Measurements from ENCODE around the gene MIOX. TPM values are rescaled to one million over a fixed set of nuclear protein-coding genes. Genes with fewer than 3 reads are reported as not detected.
"Not testable (repeated sequence)": the region's sequence is repeated elsewhere in the genome, so short reads cannot be mapped to it uniquely, and the experiment has no call there.

The MIOX gene
- total RNA-seq, 3 donors from 2014 or later = 0.30 TPM; not detected in 2

GRCh38 chr22:50526834-50527801 lies 40.5 kb downstream of the MIOX start:
- DNase-seq (no peak), ATAC-seq (no peak)
- Mint-ChIP-seq H3K4me1 (ENCODE audit: low read depth) (peaks cover 31% of the 10 kb centered on the region), H3K4me3 (peak overlapping the region; percentile 80), H3K27me3 (ENCODE audit: low read depth) (no peaks in the 10 kb centered on the region), H3K36me3 (ENCODE audit: insufficient read depth) (peaks cover 10% of the 10 kb centered on the region), H3K9me3 (no peaks in the 10 kb centered on the region)

GRCh38 chr22:50527921-50528681 lies 41.4 kb downstream of the MIOX start:
- peaks cover 7% of the 10 kb centered on the region for H3K36me3 Mint-ChIP-seq (ENCODE audit: insufficient read depth)

GRCh38 chr22:50528682-50529415 lies 42.2 kb downstream of the MIOX start:
- H3K4me1 Mint-ChIP-seq (ENCODE audit: low read depth) = peaks cover 44% of the 10 kb centered on the region
- no peaks in the 10 kb centered on the region for H3K27me3 Mint-ChIP-seq (ENCODE audit: low read depth)
- H3K36me3 Mint-ChIP-seq (ENCODE audit: insufficient read depth) = peaks cover 4% of the 10 kb centered on the region
- peak overlapping the region; percentile 80 for H3K4me3 Mint-ChIP-seq
- no peaks in the 10 kb centered on the region for H3K9me3 Mint-ChIP-seq
- ATAC-seq = no peak
- DNase-seq = no peak

More at GRCh38 chr22:50527921-50528681, 41.4 kb downstream of the MIOX start:
- ATAC-seq (no peak), DNase-seq (no peak)
- H3K27me3 Mint-ChIP-seq (ENCODE audit: low read depth) = no peaks in the 10 kb centered on the region
- H3K4me1 Mint-ChIP-seq (ENCODE audit: low read depth) = peaks cover 37% of the 10 kb centered on the region
- H3K4me3 Mint-ChIP-seq = peak overlapping the region; percentile 80
- no peaks in the 10 kb centered on the region for H3K9me3 Mint-ChIP-seq

DNA sequence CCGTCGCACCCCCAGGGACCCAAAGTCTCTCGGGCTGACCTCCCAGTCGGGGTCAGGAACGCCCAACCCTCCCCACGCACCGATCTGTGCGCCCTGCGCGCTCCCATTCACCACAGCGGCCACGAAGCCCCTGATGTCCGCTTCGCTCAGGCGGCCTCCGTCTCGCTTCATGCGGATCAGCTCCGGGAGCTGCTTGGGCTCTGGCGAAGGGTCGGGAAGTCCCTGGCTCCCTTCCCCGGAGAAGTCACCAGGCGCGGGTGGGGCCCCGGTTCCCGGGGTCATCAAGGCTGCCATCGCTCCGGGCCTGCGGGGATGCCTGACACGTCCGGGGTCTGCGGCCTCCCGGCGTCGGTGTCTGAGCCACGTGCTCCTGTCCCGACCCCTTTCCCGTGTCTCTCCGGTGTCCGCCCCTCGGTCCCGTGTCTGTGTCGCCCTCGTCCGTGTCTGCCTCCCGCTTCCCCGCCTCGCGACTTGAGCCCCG lies 42.8 kb downstream of the MIOX start:
- DNase-seq (no peak), ATAC-seq (no peak)
- H3K27me3 Mint-ChIP-seq (ENCODE audit: low read depth) = no peaks in the 10 kb centered on the region
- H3K4me1 Mint-ChIP-seq (ENCODE audit: low read depth) = peaks cover 49% of the 10 kb centered on the region
- no peaks in the 10 kb centered on the region for H3K9me3 Mint-ChIP-seq
- peak overlapping the region; percentile 80 for H3K4me3 Mint-ChIP-seq
- H3K36me3 Mint-ChIP-seq (ENCODE audit: insufficient read depth) = peaks cover 3% of the 10 kb centered on the region

DNA sequence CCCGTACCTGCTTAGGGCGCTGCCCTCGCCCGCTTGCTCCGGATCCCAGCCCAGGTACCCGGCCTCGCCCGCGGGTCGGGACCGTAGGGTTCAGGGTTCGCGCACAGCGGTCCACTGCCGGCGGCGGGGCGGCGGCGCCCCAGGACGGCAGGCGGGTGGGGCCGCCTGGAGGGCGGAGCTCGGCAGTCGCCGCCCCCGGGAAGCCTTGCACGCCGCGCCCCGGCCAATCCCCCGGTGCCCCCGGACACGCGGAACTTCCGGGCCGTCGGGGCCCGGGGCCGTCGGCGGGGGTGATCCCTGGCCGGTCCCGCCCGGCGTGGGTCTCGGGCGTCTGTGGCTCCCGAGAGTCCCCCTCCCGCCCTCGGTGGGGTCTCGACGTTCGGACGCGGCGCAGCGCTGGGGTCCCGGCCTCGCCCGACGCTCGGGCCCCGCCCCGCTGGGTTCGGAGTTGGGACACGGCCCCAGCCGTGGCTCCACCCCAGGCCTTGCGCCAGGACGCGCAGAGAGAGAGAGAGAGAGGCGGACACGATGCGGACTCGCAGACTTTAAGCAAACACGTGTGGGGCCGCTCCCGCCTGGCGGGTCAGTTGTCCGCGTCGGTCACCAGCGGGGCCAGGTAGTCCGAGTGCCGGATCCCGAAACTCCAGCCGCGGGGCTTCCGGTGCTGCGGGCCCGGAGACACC lies 43.4 kb downstream of the MIOX start, which contains the start of gene TYMP:
TSS of gene TYMP (minus strand) at position 116 of the 683 bp plus-strand sequence. CDS start 303 bp downstream, outside the sequence.
- no peaks in the 10 kb centered on the region for H3K9me3 Mint-ChIP-seq
- peaks cover 48% of the 10 kb centered on the region for H3K4me1 Mint-ChIP-seq (ENCODE audit: low read depth)
- peak within 1 kb of the TSS; percentile 90 for H3K4me3 Mint-ChIP-seq
- no peaks in the 10 kb centered on the region for H3K36me3 Mint-ChIP-seq (ENCODE audit: insufficient read depth)
- peak; percentile 6 to 16 for ATAC-seq
- no peaks in the 10 kb centered on the region for H3K27me3 Mint-ChIP-seq (ENCODE audit: low read depth)
- peak; percentile 57 for DNase-seq

DNA sequence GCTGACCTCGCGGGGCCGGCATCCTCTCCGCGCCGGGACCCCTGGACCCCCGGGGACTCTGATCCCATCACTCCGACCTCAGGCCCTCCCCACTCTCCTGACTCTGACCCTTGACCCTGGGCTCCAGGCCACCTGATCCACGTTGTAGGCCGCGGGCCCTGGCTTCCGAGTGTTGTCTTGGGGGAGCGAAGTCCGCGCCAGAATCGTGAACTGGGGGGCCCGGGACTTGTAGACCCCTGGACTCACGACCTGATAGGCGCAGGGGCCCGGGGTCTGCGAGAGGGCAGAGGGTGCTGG lies 43.9 kb downstream of the MIOX start:
- Mint-ChIP-seq H3K27me3 (ENCODE audit: low read depth) (no peaks in the 10 kb centered on the region), H3K9me3 (no peaks in the 10 kb centered on the region), H3K4me1 (ENCODE audit: low read depth) (peaks cover 48% of the 10 kb centered on the region), H3K36me3 (ENCODE audit: insufficient read depth) (no peaks in the 10 kb centered on the region), H3K4me3 (peak overlapping the region; percentile 90)
- peak in 1 of 2 donors; percentile 0 for ATAC-seq
- no peak for DNase-seq

GRCh38 chr22:50530877-50531545 lies 44.4 kb downstream of the MIOX start:
- H3K27me3 Mint-ChIP-seq (ENCODE audit: low read depth) = no peaks in the 10 kb centered on the region
- peaks cover 48% of the 10 kb centered on the region for H3K4me1 Mint-ChIP-seq (ENCODE audit: low read depth)
- H3K4me3 Mint-ChIP-seq = peak overlapping the region; percentile 90
- DNase-seq = peak; percentile 72
- ATAC-seq = peak; percentile 49 to 52
- H3K36me3 Mint-ChIP-seq (ENCODE audit: insufficient read depth) = no peaks in the 10 kb centered on the region
- no peaks in the 10 kb centered on the region for H3K9me3 Mint-ChIP-seq

- Mint-ChIP-seq H3K9me3 (no peaks in the 10 kb centered on the region), H3K36me3 (ENCODE audit: insufficient read depth) (no peaks in the 10 kb centered on the region), H3K4me3 (peak overlapping the region; percentile 90), H3K27me3 (ENCODE audit: low read depth) (no peaks in the 10 kb centered on the region), H3K4me1 (ENCODE audit: low read depth) (peaks cover 47% of the 10 kb centered on the region)
- ATAC-seq (peak; percentile 41 to 44), DNase-seq (peak; percentile 58)
These were observed 44.9 kb downstream of the MIOX start for GRCh38 chr22:50531546-50531961.

- no peak for DNase-seq
- Mint-ChIP-seq H3K4me1 (ENCODE audit: low read depth) (peaks cover 43% of the 10 kb centered on the region), H3K36me3 (ENCODE audit: insufficient read depth) (no peaks in the 10 kb centered on the region), H3K27me3 (ENCODE audit: low read depth) (no peaks in the 10 kb centered on the region), H3K4me3 (peak overlapping the region; percentile 90), H3K9me3 (no peaks in the 10 kb centered on the region)
- no peak for ATAC-seq
These were observed 45.5 kb downstream of the MIOX start for GRCh38 chr22:50531962-50532674.

DNA sequence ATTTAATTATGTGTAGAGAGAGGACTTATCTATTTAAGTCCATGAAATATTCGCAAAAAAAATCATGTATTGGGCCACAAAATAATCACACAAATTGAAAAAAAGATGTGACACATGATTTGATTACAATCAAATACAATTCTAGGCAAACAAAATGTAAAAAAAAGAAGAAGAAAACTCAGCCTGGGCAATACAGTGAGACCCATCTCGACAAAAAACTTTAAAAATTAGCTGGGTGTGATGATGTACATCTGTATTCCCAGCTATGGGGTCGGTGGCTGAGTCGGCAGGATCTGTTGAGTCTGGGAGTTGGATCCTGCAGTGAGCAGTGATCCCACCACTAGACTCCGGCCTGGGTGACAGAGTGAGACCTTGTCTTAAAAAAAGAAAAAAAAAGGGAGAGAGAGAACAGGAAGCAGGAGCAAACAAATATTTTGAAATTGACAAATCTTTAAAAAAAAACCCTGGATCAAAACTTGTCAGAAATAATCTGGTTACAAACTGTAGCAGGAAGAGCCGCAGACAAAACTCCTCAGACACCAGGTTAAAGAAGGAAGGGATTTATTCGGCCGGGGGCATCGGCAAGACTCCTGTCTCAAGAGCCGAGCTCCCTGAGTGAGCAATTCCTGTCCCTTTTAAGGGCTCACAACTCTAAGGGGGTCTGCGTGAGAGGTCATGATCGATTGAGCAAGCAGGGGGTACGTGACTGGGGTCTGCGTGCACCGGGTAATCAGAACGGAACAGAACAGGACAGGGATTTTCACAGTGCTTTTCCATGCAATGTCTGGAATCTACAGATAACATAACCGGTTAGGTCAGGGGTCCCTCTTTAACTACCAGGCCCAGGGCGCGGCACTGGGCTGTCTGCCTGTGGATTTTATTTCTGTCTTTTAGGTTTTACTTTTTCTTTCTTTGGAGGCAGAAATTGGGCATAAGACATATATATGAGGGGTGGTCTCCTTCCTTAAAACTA lies 46.5 kb downstream of the MIOX start:
- no peak for DNase-seq
- H3K4me1 Mint-ChIP-seq (ENCODE audit: low read depth) = peaks cover 40% of the 10 kb centered on the region
- no peaks in the 10 kb centered on the region for H3K9me3 Mint-ChIP-seq
- ATAC-seq = no peak
- H3K4me3 Mint-ChIP-seq = peak overlapping the region; percentile 90
- H3K36me3 Mint-ChIP-seq (ENCODE audit: insufficient read depth) = no peaks in the 10 kb centered on the region
- no peaks in the 10 kb centered on the region for H3K27me3 Mint-ChIP-seq (ENCODE audit: low read depth)

GRCh38 chr22:50533856-50534711 lies 47.4 kb downstream of the MIOX start:
- H3K4me3 Mint-ChIP-seq; H3K27me3 Mint-ChIP-seq (ENCODE audit: low read depth); H3K36me3 Mint-ChIP-seq (ENCODE audit: insufficient read depth); ATAC-seq; DNase-seq; H3K9me3 Mint-ChIP-seq: not testable (repeated sequence)
- peaks cover 37% of the 10 kb centered on the region for H3K4me1 Mint-ChIP-seq (ENCODE audit: low read depth)

Measured in activated T-cell treated with anti-CD3 and anti-CD28 coated beads, Interleukin-2, amount 50 U/mL, for 4 hours (primary cell).